GM21390 (cell line): ENCODE results near the gene EIF5A.
A peak's percentile ranks its signal among the peaks of the same experiment; 100 is the strongest.

Experiments
- ATAC-seq: cut with Tn5 transposase; IDR thresholded peaks from one replicate; pipeline ENCODE4 v1.9.1; 2021; ENCODE audit not compliant: unreplicated experiment

EIF5A gene

GRCh38 chr17:7312432-7313087 is 5.1 kb downstream of the EIF5A start:
- ATAC-seq: no peak

- ATAC-seq: no peak
Observed at GRCh38 chr17:7313088-7313889, 5.9 kb downstream of the EIF5A start.

- no peak for ATAC-seq
Observed at GRCh38 chr17:7313890-7314718, 6.7 kb downstream of the EIF5A start.

- ATAC-seq: peak; percentile 78
Observed at GRCh38 chr17:7314719-7315569, 7.5 kb downstream of the EIF5A start, which contains the start of gene GPS2. Gene GPS2 (minus strand): TSS chr17:7315360. CDS start chr17:7315052, 308 bp downstream.

GRCh38 chr17:7315570-7316235 is 8.3 kb downstream of the EIF5A start:
- no peak for ATAC-seq

- ATAC-seq: no peak
Observed at GRCh38 chr17:7317161-7317803, 9.9 kb downstream of the EIF5A start.

- ATAC-seq: no peak
Observed at GRCh38 chr17:7318121-7318860, 10.9 kb downstream of the EIF5A start.

- ATAC-seq: no peak
Observed at GRCh38 chr17:7321466-7321865, 14.0 kb downstream of the EIF5A start.

GRCh38 chr17:7322520-7323194 is 15.2 kb downstream of the EIF5A start:
- ATAC-seq: no peak

GRCh38 chr17:7323731-7324437 is 16.5 kb downstream of the EIF5A start:
- no peak for ATAC-seq

- ATAC-seq: no peak
Observed at GRCh38 chr17:7324438-7324779, 17.0 kb downstream of the EIF5A start.

- ATAC-seq: no peak
Observed at GRCh38 chr17:7325031-7325528, 17.7 kb downstream of the EIF5A start.

- no peak for ATAC-seq
Observed at GRCh38 chr17:7326186-7326585, 18.8 kb downstream of the EIF5A start.

- no peak for ATAC-seq
Observed at GRCh38 chr17:7327056-7327455, 19.6 kb downstream of the EIF5A start.

- no peak for ATAC-seq
Observed at GRCh38 chr17:7327501-7327900, 20.1 kb downstream of the EIF5A start.

GRCh38 chr17:7328009-7328408 is 20.6 kb downstream of the EIF5A start:
- ATAC-seq: no peak

GRCh38 chr17:7328840-7329373 is 21.5 kb downstream of the EIF5A start, which contains the start of gene NEURL4:
Gene NEURL4 (minus strand): TSS chr17:7329335. CDS start chr17:7329312, 23 bp downstream.
- ATAC-seq: no peak
